OCI-LY3 (cell line): ENCODE data around the gene SLC2A6.

Source experiments
- H2AFZ ChIP-seq: fragments of 200-600, 300-600 bp; shearing (Covaris generic); 2 replicates; pipeline ENCODE4 v1.6.0; 2014; ENCODE audit warnings: antibody characterized with exemption, low read depth, low read length
- H3K27ac ChIP-seq: fragments of 200-600, 300-600 bp; sonication (generic); 2 replicates; pipeline ENCODE4 v1.5.1; 2014; ENCODE audit warnings: mild to moderate bottlenecking, low read length, moderate library complexity, mixed read lengths
- H3K27me3 ChIP-seq: fragments of 200-600, 300-600 bp; sonication (generic); 2 replicates; pipeline ENCODE4 v1.6.1; 2014; ENCODE audit warnings: low read depth, low read length, mixed read lengths
- H3K36me3 ChIP-seq: fragments of 200-600, 300-600 bp; sonication (generic); replicated peaks from 2 replicates; pipeline ENCODE3; 2014; ENCODE audit warnings: low read depth, low read length, mixed read lengths
- H3K4me1 ChIP-seq: fragments of 300-600, 200-600 bp; sonication (generic); 2 replicates; pipeline ENCODE4 v1.6.1; 2014; ENCODE audit warnings: low read length, mixed read lengths
- H3K4me2 ChIP-seq: fragments of 200-600, 300-600 bp; sonication (generic); 2 replicates; pipeline ENCODE4 v1.6.1; 2014; ENCODE audit warnings: low read length, mixed read lengths
- H3K4me3 ChIP-seq: fragments of 300-600, 200-600 bp; sonication (generic); 2 replicates; pipeline ENCODE4 v1.5.1; 2014; ENCODE audit warnings: antibody characterized with exemption, mild to moderate bottlenecking, low read length, moderate library complexity
- H3K79me2 ChIP-seq: fragments of 300-600, 200-600 bp; shearing (Covaris generic); 2 replicates; pipeline ENCODE4 v1.6.1; 2014; ENCODE audit warnings: mild to moderate bottlenecking, low read length, mixed read lengths
- H3K9ac ChIP-seq: fragments of 300-600, 200-600 bp; shearing (Covaris generic); 2 replicates; pipeline ENCODE4 v1.6.0; 2014; ENCODE audit warnings: mild to moderate bottlenecking, low read length, moderate library complexity
- H3K9me3 ChIP-seq: fragments of 200-600, 300-600 bp; shearing (Covaris generic); 2 replicates; pipeline ENCODE4 v1.6.1; 2014; ENCODE audit warnings: low read length, mixed read lengths; ENCODE audit not compliant: insufficient read depth
- H4K20me1 ChIP-seq: fragments of 200-600, 300-600 bp; sonication (generic); 2 replicates; pipeline ENCODE4 v1.6.1; 2016; ENCODE audit warnings: low read length, mixed read lengths; ENCODE audit not compliant: insufficient read depth
- CTCF ChIP-seq: fragments of 200-600, 300-600 bp; sonication (generic); IDR thresholded peaks from 2 replicates; pipeline ENCODE4 v1.5.1; 2014; ENCODE audit warnings: antibody characterized with exemption, low read length, low read depth
- EZH2phosphoT487 ChIP-seq: fragments of 200-600 bp; shearing (Covaris generic); IDR thresholded peaks from 2 replicates; pipeline ENCODE4 v1.6.1; 2018; ENCODE audit warnings: antibody characterized with exemption, mixed run types, low read depth

The SLC2A6 gene

GRCh38 chr9:133499132-133499891 is 20.4 kb upstream of the SLC2A6 start:
- Histone ChIP-seq H2AFZ (no peak overlapping the region), H3K9ac (no peak overlapping the region), H3K4me1 (no peaks in the 10 kb centered on the region), H3K9me3 (peaks cover 8% of the 10 kb centered on the region), H3K79me2 (no peaks in the 10 kb centered on the region), H4K20me1 (no peaks in the 10 kb centered on the region), H3K36me3 (no peaks in the 10 kb centered on the region), H3K4me3 (no peak overlapping the region), H3K27ac (no peak overlapping the region), H3K27me3 (peaks cover 21% of the 10 kb centered on the region; the same call in 1 of the 2 replicates), H3K4me2 (no peak overlapping the region)
- TF ChIP-seq CTCF (no peak), EZH2phosphoT487 (no peak)

- no peak overlapping the region for H3K4me3 ChIP-seq
These were observed 18.3 kb upstream of the SLC2A6 start for GRCh38 chr9:133496861-133497842.

GRCh38 chr9:133495327-133496293 is 16.7 kb upstream of the SLC2A6 start:
- TF ChIP-seq CTCF (no peak), EZH2phosphoT487 (no peak)
- H3K36me3 ChIP-seq, result no peaks in the 10 kb centered on the region
- no peak overlapping the region for H3K4me3 ChIP-seq
- no peaks in the 10 kb centered on the region for H3K9me3 ChIP-seq
- no peaks in the 10 kb centered on the region for H3K79me2 ChIP-seq
- H3K4me1 ChIP-seq, result no peaks in the 10 kb centered on the region
- no peak overlapping the region for H3K27ac ChIP-seq
- H2AFZ ChIP-seq, result no peak overlapping the region
- no peak overlapping the region for H3K4me2 ChIP-seq
- peaks cover under 1% of the 10 kb centered on the region for H3K27me3 ChIP-seq
- H4K20me1 ChIP-seq, result no peaks in the 10 kb centered on the region
- no peak overlapping the region for H3K9ac ChIP-seq

More at GRCh38 chr9:133496861-133497842, 18.3 kb upstream of the SLC2A6 start:
- Histone ChIP-seq H3K27me3 (peaks cover 11% of the 10 kb centered on the region; the same call in 1 of the 2 replicates), H3K79me2 (no peaks in the 10 kb centered on the region), H3K27ac (no peak overlapping the region), H2AFZ (no peak overlapping the region), H3K36me3 (no peaks in the 10 kb centered on the region), H3K4me1 (no peaks in the 10 kb centered on the region), H3K9me3 (peaks cover 2% of the 10 kb centered on the region), H3K9ac (no peak overlapping the region), H3K4me2 (no peak overlapping the region), H4K20me1 (no peaks in the 10 kb centered on the region)
- TF ChIP-seq EZH2phosphoT487 (no peak), CTCF (no peak)
